ENCODE results near the gene TCP1. TPM values are rescaled to one million over a fixed set of nuclear protein-coding genes. Genes with fewer than 3 reads are reported as not detected.

Gene TCP1
- total and polyA plus RNA-seq, 2 experiments from 2014 or later: 222 to 346 TPM

GRCh38 chr6:159821726-159822125 is 32.3 kb upstream of the TCP1 start (continued):
- no peak for TF ChIP-seq REST (IDR thresholded peaks at IDR 0.05; ENCODE audit: unreplicated experiment)

GRCh38 chr6:159821122-159821521 is 31.7 kb upstream of the TCP1 start:
- H3K4me1 Mint-ChIP-seq: peaks cover 19% of the 10 kb centered on the region
- H3K4me1 ChIP-seq (ENCODE audit: insufficient read depth): no peaks in the 10 kb centered on the region
- no peaks in the 10 kb centered on the region for H3K79me2 ChIP-seq (replicated peaks; ENCODE audit: insufficient read depth)
- peaks cover 17% of the 10 kb centered on the region for H3K27me3 Mint-ChIP-seq (ENCODE audit: insufficient read depth, low read depth, poor library complexity)
- H3K9me2 ChIP-seq (ENCODE audit: insufficient read depth): no peaks in the 10 kb centered on the region
- no peak overlapping the region for H3K27ac ChIP-seq (ENCODE audit: low read depth)
- H3K36me3 ChIP-seq (ENCODE audit: insufficient read depth): no peaks in the 10 kb centered on the region
- no peak for TF ChIP-seq REST (IDR thresholded peaks at IDR 0.05; ENCODE audit: unreplicated experiment)
- H3K36me3 Mint-ChIP-seq (ENCODE audit: low read depth): no peaks in the 10 kb centered on the region; the same call in 2 of the 3 replicates
- H3F3A ChIP-seq (replicated peaks; ENCODE audit: low read depth): no peaks in the 10 kb centered on the region
- no peaks in the 10 kb centered on the region for H3K9me3 Mint-ChIP-seq
- no peaks in the 10 kb centered on the region for H4K20me1 ChIP-seq (replicated peaks; ENCODE audit: insufficient read depth)
- 0 out of 2 replicates have a peak overlapping the region, but pooled peaks have one; percentile 23 for H2AFZ ChIP-seq
- no peak overlapping the region for H3K4me3 Mint-ChIP-seq
- H3K4me2 ChIP-seq: no peak overlapping the region
- ATAC-seq: no peak
- H3K4me3 ChIP-seq: no peak overlapping the region
- H3K27ac Mint-ChIP-seq: no peak overlapping the region
- no peaks in the 10 kb centered on the region for H3K27me3 ChIP-seq (ENCODE audit: insufficient read depth)
- no peak for DNase-seq (ENCODE audit: low spot score)

GRCh38 chr6:159819932-159820640 is 30.7 kb upstream of the TCP1 start:
- H3K4me1 ChIP-seq (ENCODE audit: insufficient read depth): no peaks in the 10 kb centered on the region
- H3K4me3 ChIP-seq: no peak overlapping the region
- peak overlapping the region; percentile 74 for H2AFZ ChIP-seq
- Mint-ChIP-seq H3K9me3 (no peaks in the 10 kb centered on the region), H3K27me3 (ENCODE audit: insufficient read depth, low read depth, poor library complexity) (peaks cover 17% of the 10 kb centered on the region), H3K27ac (no peak overlapping the region), H3K36me3 (ENCODE audit: low read depth) (no peaks in the 10 kb centered on the region; the same call in 2 of the 3 replicates), H3K4me3 (no peak overlapping the region), H3K4me1 (peaks cover 19% of the 10 kb centered on the region)
- H3K9me2 ChIP-seq (ENCODE audit: insufficient read depth): no peaks in the 10 kb centered on the region
- no peak overlapping the region for H3K27ac ChIP-seq (ENCODE audit: low read depth)
- no peaks in the 10 kb centered on the region for H3K27me3 ChIP-seq (ENCODE audit: insufficient read depth)
- no peaks in the 10 kb centered on the region for H3K36me3 ChIP-seq (ENCODE audit: insufficient read depth)
- no peak overlapping the region for H3K4me2 ChIP-seq
- H3K79me2 ChIP-seq (replicated peaks; ENCODE audit: insufficient read depth): no peaks in the 10 kb centered on the region
- no peaks in the 10 kb centered on the region for H3F3A ChIP-seq (replicated peaks; ENCODE audit: low read depth)
- no peaks in the 10 kb centered on the region for H4K20me1 ChIP-seq (replicated peaks; ENCODE audit: insufficient read depth)
- peak; percentile 73 for ATAC-seq
- no peak for DNase-seq (ENCODE audit: low spot score)
- TF ChIP-seq, protein P1, sequence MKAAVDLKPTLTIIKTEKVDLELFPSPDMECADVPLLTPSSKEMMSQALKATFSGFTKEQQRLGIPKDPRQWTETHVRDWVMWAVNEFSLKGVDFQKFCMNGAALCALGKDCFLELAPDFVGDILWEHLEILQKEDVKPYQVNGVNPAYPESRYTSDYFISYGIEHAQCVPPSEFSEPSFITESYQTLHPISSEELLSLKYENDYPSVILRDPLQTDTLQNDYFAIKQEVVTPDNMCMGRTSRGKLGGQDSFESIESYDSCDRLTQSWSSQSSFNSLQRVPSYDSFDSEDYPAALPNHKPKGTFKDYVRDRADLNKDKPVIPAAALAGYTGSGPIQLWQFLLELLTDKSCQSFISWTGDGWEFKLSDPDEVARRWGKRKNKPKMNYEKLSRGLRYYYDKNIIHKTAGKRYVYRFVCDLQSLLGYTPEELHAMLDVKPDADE (IDR thresholded peaks at IDR 0.05): no peak
- TF ChIP-seq CTCF (conservative IDR thresholded peaks at IDR 0.05; ENCODE audit: low read depth in 2 of 2) (no peak), NANOG (IDR thresholded peaks at IDR 0.05; ENCODE audit: borderline replicate concordance) (no peak), ZNF114 (CRISPR knock-in tag; IDR thresholded peaks at IDR 0.05) (no peak), EZH2phosphoT487 (IDR thresholded peaks at IDR 0.05; ENCODE audit: unreplicated experiment) (no peak)

Measured in GM23338 (cell line).